Spleen (tissue), 11 donors: Measurements from ENCODE around the gene KRT16. TPM values are rescaled to one million over a fixed set of nuclear protein-coding genes. Genes with fewer than 3 reads are reported as not detected.
"Not testable (repeated sequence)": the region's sequence is repeated elsewhere in the genome, so short reads cannot be mapped to it uniquely, and the experiment has no call there.

Source experiments
- DNase-seq: peaks from one replicate; pipeline ENCODE4 v3.0.0-alpha.2; 2020
- H3K27ac ChIP-seq, 8 donors: fragments of 200-600 bp; sonication (generic) in 7 of 8; 1 replicate in 4 of 8; 2 replicates in 4 of 8; pipeline versions ENCODE4 v1.5.0 to v1.8.0; 2016 to 2021; ENCODE audit warnings: inconsistent platforms in 4 of 8, mild to moderate bottlenecking in 4 of 8, moderate library complexity in 1 of 8
- H3K27me3 ChIP-seq, 7 donors: fragments of 200-600 bp; sonication (generic) in 6 of 7; replicated peaks in 1 of 7; 1 replicate in 4 of 7; 2 replicates in 3 of 7; pipeline versions ENCODE4 v1.5.0 to v1.8.0; 2016 to 2021; ENCODE audit warnings: inconsistent platforms in 3 of 7, mild to moderate bottlenecking in 1 of 7
- H3K36me3 ChIP-seq, 6 donors: fragments of 200-600 bp; sonication (generic) in 5 of 6; 1 replicate in 4 of 6; 2 replicates in 2 of 6; pipeline versions ENCODE4 v1.5.0 to v1.8.0; 2016 to 2021; ENCODE audit warnings: inconsistent platforms in 2 of 6
- H3K4me1 ChIP-seq, 6 donors: fragments of 200-600 bp; sonication (generic) in 5 of 6; 1 replicate in 3 of 6; 2 replicates in 3 of 6; pipeline versions ENCODE4 v1.5.0 to v1.8.0; 2016 to 2021; ENCODE audit warnings: inconsistent platforms in 3 of 6
- H3K4me3 ChIP-seq, 8 donors: fragments of 200-600 bp; sonication (generic) in 7 of 8; 1 replicate in 4 of 8; 2 replicates in 4 of 8; pipeline versions ENCODE4 v1.5.0 to v1.8.0; 2016 to 2021; ENCODE audit warnings: inconsistent platforms in 4 of 8, mild to moderate bottlenecking in 4 of 8, moderate library complexity in 2 of 8
- H3K9me3 ChIP-seq, 8 donors: fragments of 200-600 bp; sonication (generic) in 7 of 8; 1 replicate in 4 of 8; 2 replicates in 4 of 8; pipeline versions ENCODE4 v1.5.0 to v1.8.0; 2016 to 2021; ENCODE audit warnings: inconsistent platforms in 4 of 8
- CTCF ChIP-seq, 11 experiments: fragments of 200-600 bp in 7 of 11; fragments of 450-650 bp in 4 of 11; sonication (generic) in 4 of 11; IDR thresholded peaks in 8 of 11; conservative IDR thresholded peaks in 3 of 11; 1 replicate in 7 of 11; 2 replicates in 4 of 11; pipeline versions ENCODE4 v1.4.0 to v1.8.0; 2016 to 2021; ENCODE audit warnings: antibody characterized with exemption in 11 of 11, inconsistent platforms in 4 of 11, mild to moderate bottlenecking in 1 of 11
- POLR2A ChIP-seq, 3 donors: fragments of 450-650 bp; IDR thresholded peaks; one replicate each; pipeline ENCODE4 v1.5.1; 2017; ENCODE audit warnings: antibody characterized with exemption in 3 of 3, mild to moderate bottlenecking in 1 of 3
- POLR2AphosphoS5 ChIP-seq, 3 donors: sonication (generic); formaldehyde crosslinking; IDR thresholded peaks; one replicate each; pipeline ENCODE4 v1.5.1; 2017; ENCODE audit warnings: antibody characterized with exemption in 3 of 3
- WGBS, 5 donors: extraction: QIAGEN DNeasy Blood & Tissue Kit in 3 of 5; methylation state at CpG; one replicate each; pipeline versions ENCODE4 v1.1.5 to v1.1.7; 2013 to 2018; 5-methylcytosine and 5-hydroxymethylcytosine counted together
- intact Hi-C: fragments of 100-400 bp; cut with DNase I; formaldehyde crosslinking; loops from one replicate; pipeline ENCODE4 v1.15.0; 2023; ENCODE audit warnings: low total_unique reads
- polyA plus RNA-seq, 3 donors: library from polyadenylated mRNA; stranded (reverse); fragments of 200-250 nt; gene quantifications; one replicate each; pipeline ENCODE4 v1.2.1, GENCODE V29; 2013
- total RNA-seq, 7 donors: library from RNA; depleted of rRNA in 3 of 7; stranded (reverse); fragments of >200 nt in 3 of 7; fragmentation: NEBNext Ultra II Directional in 4 of 7; extraction: Animal tissue kit (Norgen Biotek cat#: 25700) in 4 of 7; gene quantifications; one replicate each; pipeline versions ENCODE4 v1.1.0 to v1.2.1, GENCODE V29; 2016 to 2021
- donor health status: healthy with polysubstance abuse.
- donor health status: DM: no; HTN: no; CAD: no; lungs with moderate emphysema.
- donor health status: DM: no; HTN: no; CAD: no.
- donor health status: Bipolar disorder and iron deficiency.
- donor health status: healthy.
- donor health status: DM: no; HTN: no; CAD: no.
- donor health status: DM: yes; HTN: yes; CAD: no.

KRT16 gene
- total and polyA plus RNA-seq, 10 donors = 0.07 to 0.19 TPM; not detected in 8

GRCh38 chr17:41624208-41625101, 11.9 kb upstream of the KRT16 start, which contains the start of gene KRT17:
Gene KRT17, minus strand, starts transcription at chr17:41624575. Its CDS starts 66 bp downstream, at chr17:41624509.
- H3K9me3 ChIP-seq = no peaks in the 10 kb centered on the region
- 54 to 86% (median 75%) methylated on average over 29 to 33 of the region's 33 CpGs for WGBS, 5 donors
- intact Hi-C loops = no loop called here
- peaks cover 0 to 11% (median 0%) of the 10 kb centered on the region in 7 donors for H3K27me3 ChIP-seq
- H3K27ac ChIP-seq = no peak within 1 kb of the TSS
- peaks cover 0 to 7% (median 0%) of the 10 kb centered on the region in 6 donors for H3K4me1 ChIP-seq
- TF ChIP-seq CTCF (IDR thresholded peaks at IDR 0.05 in 8 of 11, conservative IDR thresholded peaks at IDR 0.05 in 3 of 11) (no peak), POLR2A (IDR thresholded peaks at IDR 0.05) (no peak), POLR2AphosphoS5 (IDR thresholded peaks at IDR 0.05) (no peak)
- DNase-seq = peak; percentile 59
- H3K36me3 ChIP-seq = no peaks in the 10 kb centered on the region
- no peak within 1 kb of the TSS for H3K4me3 ChIP-seq

GRCh38 chr17:41623184-41623861, 10.8 kb upstream of the KRT16 start:
- intact Hi-C loops, H3K36me3 ChIP-seq, H3K27ac ChIP-seq, H3K4me1 ChIP-seq, H3K9me3 ChIP-seq, H3K4me3 ChIP-seq, DNase-seq: not testable (repeated sequence)
- H3K27me3 ChIP-seq = peaks cover 0 to 11% (median 0%) of the 10 kb centered on the region in 7 donors
- 53 to 68% (median 68%) methylated on average over 10 of the region's 10 CpGs for WGBS, 5 donors

GRCh38 chr17:41622340-41623183, 10.0 kb upstream of the KRT16 start:
- intact Hi-C loops, H3K36me3 ChIP-seq, H3K9me3 ChIP-seq, H3K4me3 ChIP-seq, H3K27ac ChIP-seq, H3K4me1 ChIP-seq: not testable (repeated sequence)
- peaks cover 0 to 15% (median 0%) of the 10 kb centered on the region in 7 donors for H3K27me3 ChIP-seq
- WGBS, 5 donors = 66 to 79% (median 74%) methylated on average over 19 of the region's 19 CpGs
- DNase-seq = peak; percentile 58

GRCh38 chr17:41621916-41622315, 9.3 kb upstream of the KRT16 start:
- no peak for DNase-seq

GRCh38 chr17:41621435-41621817, 8.9 kb upstream of the KRT16 start:
- intact Hi-C loops, H3K36me3 ChIP-seq, DNase-seq, H3K4me1 ChIP-seq, H3K27ac ChIP-seq, H3K9me3 ChIP-seq, H3K4me3 ChIP-seq: not testable (repeated sequence)
- WGBS, 5 donors = 84 to 94% (median 88%) methylated on average over 11 of the region's 11 CpGs
- H3K27me3 ChIP-seq = peaks cover 0 to 23% (median 0%) of the 10 kb centered on the region in 7 donors

More at GRCh38 chr17:41621916-41622315, 9.3 kb upstream of the KRT16 start:
- H3K27me3 ChIP-seq = peaks cover 0 to 19% (median 0%) of the 10 kb centered on the region in 7 donors
- 55 to 94% (median 83%) methylated on average over 2 of the region's 2 CpGs for WGBS, 5 donors
- H3K4me3 ChIP-seq = no peak overlapping the region
- H3K36me3 ChIP-seq = no peaks in the 10 kb centered on the region
- peaks cover 0 to 7% (median 0%) of the 10 kb centered on the region in 6 donors for H3K4me1 ChIP-seq
- no peaks in the 10 kb centered on the region for H3K9me3 ChIP-seq
- TF ChIP-seq POLR2A (IDR thresholded peaks at IDR 0.05) (no peak), CTCF (IDR thresholded peaks at IDR 0.05 in 8 of 11, conservative IDR thresholded peaks at IDR 0.05 in 3 of 11) (no peak), POLR2AphosphoS5 (IDR thresholded peaks at IDR 0.05) (no peak)
- no peak overlapping the region for H3K27ac ChIP-seq
- intact Hi-C loops = no loop called here
